ENCODE data around the gene GCSH.

Gene GCSH

DNA sequence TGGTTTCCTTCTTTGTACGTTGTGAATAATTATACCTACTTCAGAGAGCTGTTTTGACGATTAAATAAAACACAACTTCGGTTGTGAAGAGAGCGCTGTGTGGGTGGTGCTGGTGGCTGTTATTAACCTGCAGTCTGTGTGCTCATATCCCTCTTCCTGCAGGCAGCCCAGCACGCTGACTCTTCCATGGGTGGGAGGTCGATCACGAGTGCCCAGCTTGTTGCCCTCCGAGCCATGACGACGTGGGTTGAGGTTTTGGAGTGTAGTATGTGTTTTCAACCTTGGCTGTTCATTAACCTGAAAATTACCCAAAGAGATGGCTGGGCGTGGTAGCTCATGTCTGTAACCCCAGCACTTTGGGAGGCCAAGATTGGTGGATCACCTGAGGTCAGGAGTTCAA, 11.3 kb upstream of the GCSH start:
- no peak for DNase-seq
- H3K4me3 ChIP-seq (ENCODE audit: low read depth, low read length): no peak overlapping the region
- H3K27ac ChIP-seq: no peak overlapping the region
- in situ Hi-C loops (cut with HindIII; ENCODE audit: low pct_ligation_motif_present, low sequenced_read_pairs): no loop called here
- no peaks in the 10 kb centered on the region for H3K27me3 ChIP-seq (replicated peaks)
- no peaks in the 10 kb centered on the region for H3K36me3 ChIP-seq (replicated peaks)
- TF ChIP-seq, protein P1, sequence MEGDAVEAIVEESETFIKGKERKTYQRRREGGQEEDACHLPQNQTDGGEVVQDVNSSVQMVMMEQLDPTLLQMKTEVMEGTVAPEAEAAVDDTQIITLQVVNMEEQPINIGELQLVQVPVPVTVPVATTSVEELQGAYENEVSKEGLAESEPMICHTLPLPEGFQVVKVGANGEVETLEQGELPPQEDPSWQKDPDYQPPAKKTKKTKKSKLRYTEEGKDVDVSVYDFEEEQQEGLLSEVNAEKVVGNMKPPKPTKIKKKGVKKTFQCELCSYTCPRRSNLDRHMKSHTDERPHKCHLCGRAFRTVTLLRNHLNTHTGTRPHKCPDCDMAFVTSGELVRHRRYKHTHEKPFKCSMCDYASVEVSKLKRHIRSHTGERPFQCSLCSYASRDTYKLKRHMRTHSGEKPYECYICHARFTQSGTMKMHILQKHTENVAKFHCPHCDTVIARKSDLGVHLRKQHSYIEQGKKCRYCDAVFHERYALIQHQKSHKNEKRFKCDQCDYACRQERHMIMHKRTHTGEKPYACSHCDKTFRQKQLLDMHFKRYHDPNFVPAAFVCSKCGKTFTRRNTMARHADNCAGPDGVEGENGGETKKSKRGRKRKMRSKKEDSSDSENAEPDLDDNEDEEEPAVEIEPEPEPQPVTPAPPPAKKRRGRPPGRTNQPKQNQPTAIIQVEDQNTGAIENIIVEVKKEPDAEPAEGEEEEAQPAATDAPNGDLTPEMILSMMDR (IDR thresholded peaks at IDR 0.05; ENCODE audit: low read depth, low read length, missing control alignments): no peak

DNA sequence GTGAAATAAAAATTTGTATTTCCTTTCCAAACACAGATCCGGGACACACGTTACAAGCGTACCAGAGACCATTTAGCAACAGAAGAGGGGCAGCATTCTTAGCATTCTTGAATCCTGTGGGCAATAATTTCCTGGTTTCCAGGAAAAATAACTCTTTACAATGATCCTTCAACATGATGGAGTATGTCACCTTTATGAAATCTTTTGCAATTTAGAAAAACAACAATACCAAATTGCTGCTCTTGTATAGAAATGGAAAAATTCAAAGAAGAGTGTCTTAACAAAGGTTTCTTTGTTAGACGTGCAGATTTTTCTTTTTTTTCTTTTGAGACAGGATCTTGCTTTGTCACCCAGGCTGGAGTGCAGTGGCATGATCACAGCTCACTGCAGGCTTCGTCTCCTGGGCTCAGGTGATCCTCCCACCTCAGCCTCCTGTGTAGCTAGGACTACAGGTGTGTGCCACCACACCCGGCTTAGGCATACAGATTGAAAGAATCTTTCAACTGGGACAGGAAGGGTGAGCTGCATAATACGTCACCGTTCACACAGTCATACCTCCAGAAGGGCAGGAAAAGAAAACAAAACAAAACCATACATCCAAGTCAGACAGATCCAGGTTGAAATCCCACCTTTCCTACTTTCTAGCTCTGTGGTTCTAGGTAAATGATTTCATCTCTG, 10.8 kb upstream of the GCSH start:
- no peak for DNase-seq
- no peak overlapping the region for H3K4me3 ChIP-seq (ENCODE audit: low read depth, low read length)
- no peak overlapping the region for H3K27ac ChIP-seq
- TF ChIP-seq, protein P1 (IDR thresholded peaks at IDR 0.05; ENCODE audit: low read depth, low read length, missing control alignments): no peak
- in situ Hi-C loops (cut with HindIII; ENCODE audit: low pct_ligation_motif_present, low sequenced_read_pairs): no loop called here
- H3K27me3 ChIP-seq (replicated peaks): no peaks in the 10 kb centered on the region
- no peaks in the 10 kb centered on the region for H3K36me3 ChIP-seq (replicated peaks)

DNA sequence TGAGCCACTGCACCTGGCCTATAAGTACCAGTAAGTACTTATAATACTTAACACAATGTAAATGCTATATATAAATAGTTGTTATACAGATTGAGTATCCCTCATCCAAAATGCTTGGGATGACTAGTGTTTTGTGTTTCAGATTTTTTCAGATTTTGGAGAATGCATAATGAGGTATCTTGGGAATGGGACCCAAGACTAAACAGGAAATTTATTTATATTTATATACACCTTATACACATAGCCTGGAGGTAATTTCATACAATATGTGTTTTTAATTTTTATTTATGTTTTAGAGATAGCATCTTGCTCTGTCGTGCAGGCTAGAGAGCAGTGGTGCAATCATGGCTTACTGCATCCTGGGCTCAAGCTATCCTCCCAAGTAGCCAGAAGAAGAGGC, 9.8 kb upstream of the GCSH start:
- H3K4me3 ChIP-seq (ENCODE audit: low read depth, low read length): no peak overlapping the region
- H3K36me3 ChIP-seq (replicated peaks): no peaks in the 10 kb centered on the region
- in situ Hi-C loops (cut with HindIII; ENCODE audit: low pct_ligation_motif_present, low sequenced_read_pairs): no loop called here
- TF ChIP-seq, protein P1 (IDR thresholded peaks at IDR 0.05; ENCODE audit: low read depth, low read length, missing control alignments): no peak
- no peak overlapping the region for H3K27ac ChIP-seq
- no peaks in the 10 kb centered on the region for H3K27me3 ChIP-seq (replicated peaks)
- DNase-seq: no peak

DNA sequence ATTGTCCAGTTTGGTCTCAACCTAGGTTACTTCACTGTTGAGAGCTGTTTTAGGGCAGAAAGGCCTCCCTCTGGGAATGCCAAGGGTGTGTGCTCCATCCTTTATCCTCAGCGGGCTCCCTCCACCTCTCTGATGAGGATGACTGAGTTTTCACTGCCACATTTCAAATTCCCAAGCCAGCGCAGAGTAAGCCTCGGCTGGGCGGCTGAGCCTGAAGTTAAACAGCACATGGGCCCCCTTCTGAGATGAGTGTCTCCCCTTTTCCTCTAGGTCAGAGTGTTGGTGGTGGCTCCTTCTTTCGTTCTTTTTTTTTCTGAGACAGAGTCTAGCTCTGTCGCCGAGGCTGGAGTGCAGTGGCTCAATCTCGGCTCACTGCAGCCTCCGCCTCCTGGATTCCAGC, 5.5 kb upstream of the GCSH start:
- H3K36me3 ChIP-seq (replicated peaks): no peaks in the 10 kb centered on the region
- no peaks in the 10 kb centered on the region for H3K27me3 ChIP-seq (replicated peaks)
- TF ChIP-seq, protein P1 (IDR thresholded peaks at IDR 0.05; ENCODE audit: low read depth, low read length, missing control alignments): no peak
- no peak for DNase-seq
- H3K4me3 ChIP-seq (ENCODE audit: low read depth, low read length): no peak overlapping the region
- in situ Hi-C loops (cut with HindIII; ENCODE audit: low pct_ligation_motif_present, low sequenced_read_pairs): no loop called here
- H3K27ac ChIP-seq: no peak overlapping the region

DNA sequence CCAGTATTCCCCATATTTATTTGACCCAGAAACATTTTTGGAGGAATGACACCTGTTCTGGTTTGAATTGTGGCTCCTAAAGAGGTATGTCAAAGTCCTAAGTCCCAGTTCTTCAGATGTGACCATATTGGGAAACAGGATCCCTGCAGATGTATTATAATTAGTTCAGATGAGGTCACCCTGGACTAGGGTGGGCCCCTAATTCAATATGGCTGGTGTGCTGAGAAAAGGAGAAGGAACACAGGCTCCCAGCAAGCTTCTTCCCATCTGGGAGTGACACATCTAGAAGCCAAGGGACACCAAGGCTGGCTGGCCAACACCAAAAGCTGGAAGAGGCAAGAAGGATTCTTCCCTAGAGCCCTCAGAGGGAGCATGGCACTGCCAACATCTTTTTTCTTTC, 3.8 kb upstream of the GCSH start:
- no peak overlapping the region for H3K4me3 ChIP-seq (ENCODE audit: low read depth, low read length)
- no peaks in the 10 kb centered on the region for H3K36me3 ChIP-seq (replicated peaks)
- TF ChIP-seq, protein P1 (IDR thresholded peaks at IDR 0.05; ENCODE audit: low read depth, low read length, missing control alignments): no peak
- DNase-seq: no peak
- no peak overlapping the region for H3K27ac ChIP-seq
- in situ Hi-C loops (cut with HindIII; ENCODE audit: low pct_ligation_motif_present, low sequenced_read_pairs): no loop called here
- H3K27me3 ChIP-seq (replicated peaks): no peaks in the 10 kb centered on the region

DNA sequence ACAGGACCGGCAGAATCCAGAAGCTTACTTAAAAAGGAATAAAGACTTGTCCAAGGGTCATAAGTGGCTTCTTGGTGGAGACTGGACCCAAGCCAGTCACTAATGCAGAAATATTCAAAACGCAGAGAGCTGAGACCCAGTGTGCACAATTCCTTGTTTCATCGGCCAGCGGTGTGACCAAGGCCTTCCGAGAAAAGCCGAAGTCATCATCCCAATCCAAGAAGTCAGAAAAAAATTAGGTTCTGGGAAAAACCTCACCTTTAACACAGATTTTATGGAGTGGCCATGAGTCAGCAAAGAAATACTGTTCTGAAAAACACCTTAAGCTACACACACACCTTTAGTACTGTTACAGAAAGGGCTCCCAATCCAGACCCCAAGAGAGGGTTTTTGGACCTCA, 1.0 kb upstream of the GCSH start:
- no peak overlapping the region for H3K27ac ChIP-seq

More for the DNA sequence above, 1.0 kb upstream of the GCSH start:
- no peak for DNase-seq
- no peaks in the 10 kb centered on the region for H3K27me3 ChIP-seq (replicated peaks)
- H3K36me3 ChIP-seq (replicated peaks): no peaks in the 10 kb centered on the region
- no peak overlapping the region for H3K4me3 ChIP-seq (ENCODE audit: low read depth, low read length)
- TF ChIP-seq, protein P1 (IDR thresholded peaks at IDR 0.05; ENCODE audit: low read depth, low read length, missing control alignments): no peak
- in situ Hi-C loops (cut with HindIII; ENCODE audit: low pct_ligation_motif_present, low sequenced_read_pairs): no loop called here

All from brain microvascular endothelial cell (primary cell).